GM12878 (cell line): ENCODE data around the gene TBC1D9B. TPM values are rescaled to one million over a fixed set of nuclear protein-coding genes. Genes with fewer than 3 reads are reported as not detected.
A peak's percentile ranks its signal among the peaks of the same experiment; 100 is the strongest.

Source experiments
- ATAC-seq: fragments of 200-7000 bp; cut with Tn5 transposase; 3 replicates; pipeline ENCODE4 v1.9.1; 2020; ENCODE audit warnings: mild to moderate bottlenecking, moderate library complexity
- BruUV-seq: library from RNA; stranded (reverse); fragments of 400-500 nt; replicated peaks from 2 replicates; lab custom pipeline; 2021; lab: Mats Ljungman, UMichigan
- CTCF ChIA-PET: fragments of 300-600 bp; sonication (Branson Sonifier 250); formaldehyde crosslinking; extraction: SDS; loops from one replicate; lab custom pipeline; 2021; ENCODE audit warnings: inconsistent platforms; lab: Yijun Ruan, JAX
- POLR2A ChIA-PET: fragments of 350-600 bp; formaldehyde crosslinking; extraction: SDS; loops from one replicate; lab custom pipeline; 2021; ENCODE audit warnings: inconsistent platforms; lab: Charles Lee
- RAD21 ChIA-PET: fragments of 300-600 bp; sonication (Branson Sonifier 250); formaldehyde crosslinking; loops from one replicate; lab custom pipeline; 2023; ENCODE audit warnings: antibody characterized with exemption; ENCODE audit not compliant: unreplicated experiment; lab: Charles Lee
- SMC1A ChIA-PET: fragments of 300-600 bp; sonication (Branson Sonifier 250); formaldehyde crosslinking; loops from one replicate; lab custom pipeline; 2023; ENCODE audit not compliant: unreplicated experiment, uncharacterized antibody; lab: Charles Lee
- DNase-seq: peaks from one replicate; pipeline ENCODE4 v3.0.0-alpha.2; 2011; ENCODE audit warnings: low read depth, low spot score
- FAIRE-seq: peaks from 3 replicates; lab custom pipeline; 2011; peaks lifted over from hg19 to GRCh38; lab: Jason Lieb, UNC
- H2AFZ ChIP-seq: 2 replicates; pipeline ENCODE4 v1.6.0; 2011; ENCODE audit warnings: low read depth, low read length, control low read depth; ENCODE audit not compliant: control insufficient read depth
- H3K27ac ChIP-seq: 2 replicates; pipeline ENCODE4 v1.5.1; 2011; ENCODE audit warnings: control low read depth; ENCODE audit not compliant: control insufficient read depth, insufficient read depth
- H3K27me3 ChIP-seq, 2 experiments: replicated peaks in 1 of 2; 2 replicates each; pipeline versions ENCODE4 v1.6.0 to v1.6.1; 2011; ENCODE audit warnings: low read length in 1 of 2; ENCODE audit not compliant: control insufficient read depth in 2 of 2, insufficient read depth in 2 of 2
- H3K36me3 ChIP-seq, 2 experiments: 2 replicates each; pipeline ENCODE4 v1.5.1; 2011; ENCODE audit warnings: low read length in 1 of 2; ENCODE audit not compliant: control insufficient read depth in 2 of 2, insufficient read depth in 2 of 2
- H3K4me1 ChIP-seq: 2 replicates; pipeline ENCODE4 v1.6.1; 2011; ENCODE audit warnings: mild to moderate bottlenecking, low read length, moderate library complexity, mixed read lengths; ENCODE audit not compliant: control insufficient read depth, insufficient read depth
- H3K4me2 ChIP-seq: 2 replicates; pipeline ENCODE4 v1.6.0; 2011; ENCODE audit warnings: control low read depth; ENCODE audit not compliant: control insufficient read depth, insufficient read depth
- H3K4me3 ChIP-seq: fragments of 200-600 bp; sonication (generic); 2 replicates; pipeline ENCODE4 v1.5.1; 2016
- H3K79me2 ChIP-seq: 2 replicates; pipeline ENCODE4 v1.6.0; 2011; ENCODE audit warnings: low read length; ENCODE audit not compliant: control insufficient read depth, insufficient read depth
- H3K9ac ChIP-seq: 2 replicates; pipeline ENCODE4 v1.8.0; 2011; ENCODE audit warnings: low read length, control low read depth, mixed read lengths; ENCODE audit not compliant: control insufficient read depth, insufficient read depth
- H3K9me3 ChIP-seq: replicated peaks from 3 replicates; pipeline ENCODE4 v1.5.1; 2011; ENCODE audit warnings: mild to moderate bottlenecking, low read length; ENCODE audit not compliant: control insufficient read depth, insufficient read depth
- H4K20me1 ChIP-seq: 2 replicates; pipeline ENCODE4 v1.6.0; 2011; ENCODE audit not compliant: control insufficient read depth, insufficient read depth
- NBN ChIP-seq: fragments of 450-650 bp; IDR thresholded peaks from 2 replicates; pipeline ENCODE4 v1.6.1; 2016
- POLR2AphosphoS2 ChIP-seq: IDR thresholded peaks from 2 replicates; pipeline ENCODE4 v1.6.1; 2011; ENCODE audit warnings: low read depth, mild to moderate bottlenecking, low read length, improper control_type of control experiment, moderate library complexity
- WGBS: methylation state at CpG from one replicate; pipeline ENCODE4 v1.1.6; 2016; ENCODE audit warnings: low lambda C conversion rate; ENCODE audit not compliant: insufficient replicate concordance, insufficient coverage; ENCODE audit errors: missing lambda C conversion rate; 5-methylcytosine and 5-hydroxymethylcytosine counted together
- in situ Hi-C: fragments of 300-500 bp; cut with MboI; formaldehyde crosslinking; loops from 9 replicates; pipeline ENCODE4 v1.14.3; 2018; ENCODE audit warnings: mixed read lengths
- intact Hi-C: fragments of 100-400 bp; cut with micrococcal nuclease; formaldehyde crosslinking; loops from one replicate; pipeline ENCODE4 v1.14.2; 2022; ENCODE audit not compliant: unreplicated experiment
- polyA plus RNA-seq, 11 experiments: library from polyadenylated mRNA; depleted of rRNA in 4 of 11; unstranded in 6 of 11; stranded (reverse) in 5 of 11; fragments of >200 nt; fragmentation: Nextera tagmentation in 4 of 11; fragmentation: Illumina TruSeq in 1 of 11; extraction: Ambion mirVana in 4 of 11; extraction: Trizol in 1 of 11; gene quantifications; 1 replicate in 1 of 11; 2 replicates in 10 of 11; pipeline versions ENCODE4 v1.2.1 to v1.2.3, GENCODE V29; 2011 to 2016; ENCODE audit warnings: inconsistent platforms in 2 of 11, missing spikeins in 2 of 11, low read depth in 1 of 11
- total RNA-seq, 4 experiments: library from RNA; depleted of rRNA in 3 of 4; stranded (reverse); fragments of >200 nt in 3 of 4; fragmentation: Illumina TruSeq in 1 of 4; extraction: Trizol in 1 of 4; gene quantifications; 2 replicates each; pipeline versions ENCODE4 v1.2.1 to v1.2.3, GENCODE V29; 2013 to 2021
- TF ChIP-seq, protein P1 (sequence below): fragments of 450-650 bp; conservative IDR thresholded peaks from 2 replicates; pipeline ENCODE4 v1.6.1; 2017; ENCODE audit warnings: mild to moderate bottlenecking, moderate library complexity

Gene TBC1D9B
- total and polyA plus RNA-seq, 10 of the 15 experiments (the other 5 are each of a cell fraction or from before 2014, with no cell fraction given), result 4.0 to 74.2 (median 34.6) TPM

DNA sequence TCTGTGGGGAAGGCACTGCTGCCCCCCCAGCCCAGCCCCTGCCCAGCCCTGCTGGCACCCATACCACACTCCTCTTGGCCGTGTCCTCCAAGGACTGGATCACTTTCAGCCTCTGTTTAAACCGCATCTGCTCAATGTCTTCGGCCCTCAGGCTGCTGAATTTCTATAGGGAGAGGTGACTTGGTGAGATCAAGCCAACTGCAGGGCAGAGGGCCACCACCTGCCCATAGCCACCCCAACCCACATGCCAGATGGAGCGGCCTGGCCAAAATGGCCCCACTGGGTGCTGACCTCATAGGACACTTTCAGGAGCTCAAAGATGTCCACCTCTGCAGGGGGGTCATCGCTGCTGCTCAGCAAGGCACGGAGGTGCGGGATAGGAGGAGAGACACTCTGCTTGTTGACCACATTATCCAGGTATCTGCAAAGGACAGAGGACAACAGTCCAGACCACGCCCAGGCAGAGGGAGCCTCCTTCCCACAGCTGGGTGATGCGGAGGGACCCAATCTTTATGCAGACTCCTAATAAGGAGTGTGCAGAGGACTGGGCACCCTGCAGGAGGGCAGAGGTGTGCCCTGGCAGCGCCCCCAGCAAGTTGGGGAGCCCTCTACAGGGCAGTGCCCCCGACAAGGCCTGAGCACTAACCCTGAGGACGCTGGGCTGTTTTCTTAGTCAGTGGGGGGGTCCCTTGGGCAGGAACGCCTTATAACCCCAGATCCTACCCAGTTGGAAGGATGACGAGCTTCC lies 34.7 kb downstream of the TBC1D9B start:
- Histone ChIP-seq H3K36me3 (peaks cover 17 to 21% of the 10 kb centered on the region in 2 experiments), H4K20me1 (no peaks in the 10 kb centered on the region), H3K27ac (no peak overlapping the region), H3K9ac (no peak overlapping the region), H3K79me2 (no peaks in the 10 kb centered on the region), H3K27me3 (no peaks in the 10 kb centered on the region), H3K4me3 (no peak overlapping the region), H3K9me3 (no peaks in the 10 kb centered on the region), H3K4me1 (no peaks in the 10 kb centered on the region), H3K4me2 (no peak overlapping the region), H2AFZ (no peak overlapping the region)
- ChIA-PET CTCF (no interaction called here), SMC1A (no interaction called here), POLR2A (no interaction called here), RAD21 (no interaction called here)
- ATAC-seq (no peak), FAIRE-seq (no peak), DNase-seq (no peak)
- WGBS, result 94% methylated on average over 11 of the region's 14 CpGs
- TF ChIP-seq POLR2AphosphoS2, result 0 out of 2 replicates have a peak, but pooled peaks have one; percentile 10
- TF ChIP-seq, protein P1, sequence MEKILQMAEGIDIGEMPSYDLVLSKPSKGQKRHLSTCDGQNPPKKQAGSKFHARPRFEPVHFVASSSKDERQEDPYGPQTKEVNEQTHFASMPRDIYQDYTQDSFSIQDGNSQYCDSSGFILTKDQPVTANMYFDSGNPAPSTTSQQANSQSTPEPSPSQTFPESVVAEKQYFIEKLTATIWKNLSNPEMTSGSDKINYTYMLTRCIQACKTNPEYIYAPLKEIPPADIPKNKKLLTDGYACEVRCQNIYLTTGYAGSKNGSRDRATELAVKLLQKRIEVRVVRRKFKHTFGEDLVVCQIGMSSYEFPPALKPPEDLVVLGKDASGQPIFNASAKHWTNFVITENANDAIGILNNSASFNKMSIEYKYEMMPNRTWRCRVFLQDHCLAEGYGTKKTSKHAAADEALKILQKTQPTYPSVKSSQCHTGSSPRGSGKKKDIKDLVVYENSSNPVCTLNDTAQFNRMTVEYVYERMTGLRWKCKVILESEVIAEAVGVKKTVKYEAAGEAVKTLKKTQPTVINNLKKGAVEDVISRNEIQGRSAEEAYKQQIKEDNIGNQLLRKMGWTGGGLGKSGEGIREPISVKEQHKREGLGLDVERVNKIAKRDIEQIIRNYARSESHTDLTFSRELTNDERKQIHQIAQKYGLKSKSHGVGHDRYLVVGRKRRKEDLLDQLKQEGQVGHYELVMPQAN, result no peak
- no peak for TF ChIP-seq NBN
- intact Hi-C loops, result no loop called here
- no TSS peak for BruUV-seq
- in situ Hi-C loops, result no loop called here
